Fibroblast of the aortic adventitia (primary cell): ENCODE results near the gene CNGB1. TPM values are rescaled to one million over a fixed set of nuclear protein-coding genes. Genes with fewer than 3 reads are reported as not detected.
"Not testable (repeated sequence)": the region's sequence is repeated elsewhere in the genome, so short reads cannot be mapped to it uniquely, and the experiment has no call there.

Experiments
- DNase-seq: peaks from one replicate; pipeline ENCODE4 v3.0.0-alpha.2; 2010; ENCODE audit warnings: low read depth
- H3K4me3 ChIP-seq: 2 replicates; pipeline ENCODE4 v1.5.1; 2011; ENCODE audit warnings: low read depth, mild to moderate bottlenecking, control low read depth, low read length, moderate library complexity
- CTCF ChIP-seq: IDR thresholded peaks from 2 replicates; pipeline ENCODE4 v1.5.1; 2011; ENCODE audit warnings: mild to moderate bottlenecking, low read length, control low read depth, inconsistent platforms; ENCODE audit not compliant: insufficient read depth
- total RNA-seq: library from RNA; depleted of rRNA; stranded (reverse); fragments of >200 nt; gene quantifications from 2 replicates; pipeline ENCODE4 v1.2.3, GENCODE V29; 2012; ENCODE audit warnings: low replicate concordance

Gene CNGB1
- total RNA-seq, 1 donor = not detected

GRCh38 chr16:57923418-57923817, 47.5 kb downstream of the CNGB1 start:
- DNase-seq = no peak
- H3K4me3 ChIP-seq = no peak overlapping the region
- no peak for TF ChIP-seq CTCF

- TF ChIP-seq CTCF = no peak
- no peak overlapping the region for H3K4me3 ChIP-seq
- no peak for DNase-seq
Measured at GRCh38 chr16:57920880-57921229, 50.1 kb downstream of the CNGB1 start.

- TF ChIP-seq CTCF = no peak
- H3K4me3 ChIP-seq = no peak overlapping the region
- DNase-seq = no peak
Measured at GRCh38 chr16:57920215-57920879, 50.6 kb downstream of the CNGB1 start.

- no peak for TF ChIP-seq CTCF
- no peak overlapping the region for H3K4me3 ChIP-seq
- DNase-seq = no peak
Measured at GRCh38 chr16:57918994-57919393, 51.9 kb downstream of the CNGB1 start.

GRCh38 chr16:57918444-57918843, 52.5 kb downstream of the CNGB1 start:
- no peak overlapping the region for H3K4me3 ChIP-seq
- no peak for TF ChIP-seq CTCF
- DNase-seq = no peak

GRCh38 chr16:57917929-57918328, 53.0 kb downstream of the CNGB1 start:
- not testable (repeated sequence) for DNase-seq, H3K4me3 ChIP-seq

- DNase-seq, H3K4me3 ChIP-seq: not testable (repeated sequence)
Measured at GRCh38 chr16:57917489-57917888, 53.4 kb downstream of the CNGB1 start.

GRCh38 chr16:57916735-57917438, 54.0 kb downstream of the CNGB1 start:
- TF ChIP-seq CTCF = no peak
- no peak overlapping the region for H3K4me3 ChIP-seq
- no peak for DNase-seq
